Stimulated activated naive CD4-positive, alpha-beta T cell (primary cell): Measurements from ENCODE around the gene HELB.

Source experiments
- DNase-seq, 6 experiments: peaks; one replicate each; lab custom pipeline; 2025; lab: John Stamatoyannopoulos, UW

HELB gene

DNA sequence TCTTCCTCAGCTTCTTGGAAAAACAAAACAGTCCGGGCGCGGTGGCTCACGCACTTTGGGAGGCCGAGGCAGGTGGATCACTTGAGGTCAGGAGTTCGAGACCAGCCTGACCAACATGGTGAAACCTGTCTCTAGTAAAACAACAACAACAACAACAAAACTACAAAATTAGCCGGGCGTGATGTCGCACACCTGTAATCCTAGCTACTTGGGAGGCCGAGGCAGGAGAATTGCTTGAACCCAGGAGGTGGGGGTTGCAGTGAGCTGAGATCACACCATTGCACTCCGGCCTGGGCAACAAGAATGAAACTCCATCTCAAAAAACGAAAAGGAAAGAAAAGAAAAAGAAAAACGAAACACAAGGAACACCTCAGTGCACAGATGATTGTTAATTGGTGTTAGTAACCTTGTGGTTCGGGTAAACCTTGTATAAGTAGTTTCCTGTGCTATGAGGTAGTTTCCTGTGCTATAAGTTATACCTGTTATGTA is 1.1 kb downstream of the HELB start:
- peak in 3 of 6 experiments; percentile 48 to 56 (median 53) for DNase-seq

- peak in 3 of 6 experiments; percentile 16 to 38 (median 29) for DNase-seq
Observed at GRCh38 chr12:66304296-66304900, 2.1 kb downstream of the HELB start.

DNA sequence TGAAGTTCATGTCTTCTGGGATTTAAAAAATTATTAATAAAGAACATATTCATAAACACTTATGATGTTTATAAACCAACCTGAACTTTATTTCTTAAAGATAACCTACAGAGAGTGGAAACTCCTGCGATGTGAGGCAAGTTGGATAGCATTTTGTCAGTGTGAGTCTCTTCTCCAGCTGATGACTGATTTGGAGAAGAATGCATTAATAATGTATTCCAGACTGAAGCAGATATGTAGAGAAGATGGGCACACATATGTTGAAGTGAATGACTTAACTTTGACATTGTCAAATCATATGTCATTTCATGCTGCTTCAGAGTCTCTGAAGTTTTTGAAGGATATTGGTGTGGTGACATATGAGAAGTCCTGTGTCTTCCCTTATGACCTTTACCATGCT is 7.3 kb downstream of the HELB start:
- no peak for DNase-seq

DNA sequence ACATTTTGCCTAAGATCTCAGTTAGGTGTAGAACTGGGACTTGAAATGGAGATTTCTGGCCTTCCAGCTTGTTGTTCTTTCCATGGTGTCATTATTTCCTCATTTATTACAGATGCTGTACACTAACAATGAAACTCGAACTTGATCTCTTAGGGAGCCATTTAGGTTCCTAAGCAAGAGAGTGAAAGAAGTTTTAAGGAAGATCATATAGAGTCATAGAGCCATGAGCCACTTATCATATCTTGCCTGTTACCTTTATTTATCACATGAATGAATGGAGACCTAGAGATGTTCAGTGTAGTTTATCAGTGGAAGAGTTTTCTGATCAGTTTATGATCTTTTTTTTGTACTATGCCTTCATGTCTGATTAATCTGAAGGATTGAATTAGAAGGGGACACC is 9.9 kb downstream of the HELB start:
- DNase-seq, result no peak

GRCh38 chr12:66314278-66314677 is 12.0 kb downstream of the HELB start:
- DNase-seq, result no peak

GRCh38 chr12:66319266-66319954 is 17.1 kb downstream of the HELB start:
- no peak for DNase-seq

DNA sequence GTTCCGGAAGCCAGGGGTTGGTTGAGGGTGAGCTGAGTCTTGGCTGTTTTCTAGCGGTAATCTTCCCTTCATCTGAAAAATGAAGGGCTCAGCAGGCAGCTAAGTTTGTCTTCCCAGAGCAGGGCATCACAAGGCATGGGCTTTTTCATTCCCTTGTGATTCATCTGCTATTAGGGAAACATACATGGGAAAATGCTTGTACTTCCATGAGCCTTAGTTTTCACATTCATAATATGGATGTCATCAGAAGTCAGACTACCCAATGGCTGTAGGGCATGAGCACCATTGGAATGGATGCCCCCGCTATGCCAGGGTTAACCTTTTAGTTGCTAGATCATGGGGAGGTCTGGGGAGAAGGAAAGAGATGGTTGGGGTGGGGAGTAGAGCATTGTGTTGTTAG is 18.7 kb downstream of the HELB start:
- DNase-seq, result no peak

DNA sequence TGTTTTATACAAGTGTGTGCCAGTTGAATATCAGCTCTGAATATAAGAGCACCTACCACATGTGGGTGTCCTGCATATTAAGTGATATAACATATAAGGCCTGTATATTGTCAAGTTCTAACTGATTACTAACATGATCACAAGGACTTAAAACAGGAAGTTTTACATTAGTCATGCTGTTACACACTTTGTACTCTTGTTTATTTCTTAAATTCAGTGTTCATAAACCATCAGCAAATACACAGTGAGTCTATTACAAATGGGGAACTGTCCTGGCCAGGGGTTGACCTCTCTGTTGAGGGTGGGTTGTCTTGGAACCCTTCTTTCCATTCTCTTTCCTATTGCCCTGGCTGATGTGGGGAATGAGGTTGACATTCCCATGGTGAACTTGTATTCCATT is 19.1 kb downstream of the HELB start:
- no peak for DNase-seq

DNA sequence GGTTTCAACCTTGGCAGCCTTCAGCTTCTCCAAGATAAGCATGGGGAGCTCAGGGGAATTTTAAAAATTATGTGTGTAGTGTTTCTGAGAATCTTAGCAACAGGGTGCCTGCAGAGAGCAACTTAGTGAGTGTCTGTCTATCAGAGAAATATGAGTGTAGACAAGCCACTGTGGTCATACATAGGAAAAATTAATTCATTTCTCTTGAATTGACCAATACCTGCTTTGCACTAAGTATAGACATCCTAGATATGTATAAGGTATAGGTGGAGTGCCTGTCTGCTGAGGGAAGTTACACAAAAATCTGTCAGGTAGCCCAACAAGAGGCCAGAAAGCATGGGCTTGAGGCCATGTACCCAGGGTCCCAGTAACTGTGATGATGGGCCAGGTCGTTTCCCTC is 20.7 kb downstream of the HELB start:
- DNase-seq, result no peak

- DNase-seq, result no peak
Observed at GRCh38 chr12:66329941-66330340, 27.6 kb downstream of the HELB start.

- no peak for DNase-seq
Observed at GRCh38 chr12:66331016-66331415, 28.7 kb downstream of the HELB start.

DNA sequence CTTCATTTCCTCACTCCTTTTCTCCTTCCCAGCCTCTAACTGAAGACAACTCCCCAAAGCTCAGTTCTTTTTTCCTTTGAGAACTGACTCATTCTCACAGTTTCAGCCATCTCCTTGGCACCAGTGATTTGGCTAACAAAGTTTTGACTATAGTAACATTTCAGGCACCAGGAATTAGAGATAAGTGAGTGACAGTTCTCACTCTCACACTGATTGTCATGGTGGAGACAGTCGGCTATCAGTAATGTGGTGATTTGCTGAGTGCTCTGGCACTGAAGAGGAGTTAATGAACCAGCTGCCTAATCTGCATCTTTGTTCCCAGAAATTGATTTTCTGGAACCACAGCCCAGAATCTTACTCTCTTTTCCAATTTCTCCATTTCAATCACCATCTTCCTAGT is 29.5 kb downstream of the HELB start:
- DNase-seq, result no peak

GRCh38 chr12:66335746-66336145 is 33.5 kb downstream of the HELB start:
- no peak for DNase-seq

- DNase-seq, result no peak
Observed at GRCh38 chr12:66337381-66338010, 35.2 kb downstream of the HELB start.

GRCh38 chr12:66340131-66340530 is 37.8 kb downstream of the HELB start:
- no peak for DNase-seq

GRCh38 chr12:66341126-66341525 is 38.8 kb downstream of the HELB start:
- no peak for DNase-seq

- DNase-seq, result no peak
Observed at GRCh38 chr12:66345212-66345611, 42.9 kb downstream of the HELB start.

DNA sequence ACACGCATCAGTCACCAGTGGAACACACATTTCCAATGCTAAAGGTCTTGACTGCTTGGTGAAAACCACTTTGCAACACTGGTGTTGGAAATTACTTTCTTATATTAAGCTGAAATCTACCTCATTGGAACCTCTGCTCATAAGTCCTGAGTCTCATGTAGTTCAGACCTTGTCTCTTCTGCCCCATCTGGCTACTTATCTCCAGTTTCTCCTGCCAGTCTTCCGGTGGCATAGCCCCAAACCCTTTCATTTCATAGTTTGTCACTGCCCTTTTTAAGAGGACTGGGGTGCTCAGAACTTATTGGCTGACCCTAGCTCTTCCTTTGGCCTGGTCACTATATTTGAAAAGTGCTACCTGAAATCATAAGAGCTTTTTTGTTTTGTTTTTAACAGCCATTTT is 43.7 kb downstream of the HELB start:
- no peak for DNase-seq

- no peak for DNase-seq
Observed at GRCh38 chr12:66351301-66351700, 49.0 kb downstream of the HELB start.

DNA sequence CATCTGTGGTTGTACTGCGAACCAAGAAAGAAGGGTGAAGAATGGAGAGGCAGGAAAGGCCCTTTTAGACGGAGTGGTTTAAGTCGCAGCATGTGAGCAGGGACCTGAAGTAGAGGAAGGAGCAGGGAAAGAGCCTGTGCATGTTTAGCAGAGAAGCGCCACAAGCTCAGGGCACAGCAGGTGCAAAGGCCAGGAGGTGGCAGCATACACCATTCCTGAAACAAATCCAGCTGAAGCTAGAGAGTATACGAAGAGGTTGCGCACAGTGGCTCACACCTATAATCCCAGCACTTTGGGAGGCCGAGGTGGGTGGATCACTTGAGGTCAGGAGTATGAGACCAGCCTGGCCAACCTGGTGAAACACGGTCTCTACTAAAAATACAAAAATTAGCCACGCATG is 49.9 kb downstream of the HELB start:
- no peak for DNase-seq

DNA sequence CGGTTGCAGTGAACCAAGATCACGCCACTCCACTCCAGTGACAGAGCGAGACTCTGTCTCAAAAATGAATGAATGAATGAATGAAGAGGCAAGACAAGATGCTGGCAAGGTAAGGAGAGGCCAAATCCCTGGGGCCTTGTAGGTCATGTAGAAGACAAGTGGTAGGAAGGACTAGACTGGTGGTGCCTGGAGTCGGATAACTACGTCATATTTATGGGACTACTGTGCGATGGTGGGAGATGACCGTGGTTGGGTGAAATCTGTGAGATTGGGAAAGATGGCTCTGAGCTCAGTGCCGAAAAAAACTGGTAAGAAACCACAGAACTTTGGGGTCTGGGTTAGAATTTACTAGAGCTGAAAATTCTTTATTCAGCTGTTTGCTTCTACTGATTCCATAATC is 50.6 kb downstream of the HELB start:
- no peak for DNase-seq

- DNase-seq, result no peak
Observed at GRCh38 chr12:66354291-66354690, 52.0 kb downstream of the HELB start.

- no peak for DNase-seq
Observed at GRCh38 chr12:66359300-66359699, 57.0 kb downstream of the HELB start.
